ENCODE results near the gene APOA5.

GRCh38 chr11:116825434-116825833 is 33.8 kb upstream of the APOA5 start:
- TF ChIP-seq DNMT1 (CRISPR knock-in tag; IDR thresholded peaks at IDR 0.05) (no peak), ETV6 (CRISPR knock-in tag; conservative IDR thresholded peaks at IDR 0.05) (no peak), EZH2 (conservative IDR thresholded peaks at IDR 0.05; ENCODE audit: low read depth, low read length) (no peak), POLR2A (IDR thresholded peaks at IDR 0.05; ENCODE audit: insufficient read depth in 1 of 2, low read depth in 2 of 2, low read length in 2 of 2) (0 out of 4 replicates have a peak, but pooled peaks of 1 of the 2 experiments have one; percentile 13), CTCF (CRISPR knock-in tag; IDR thresholded peaks at IDR 0.05) (peak; percentile 72), ZZZ3 (CRISPR knock-in tag; IDR thresholded peaks at IDR 0.05; ENCODE audit: borderline replicate concordance) (no peak)

All from HepG2 (cell line).